ENCODE data around the gene TFCP2L1. TPM values are rescaled to one million over a fixed set of nuclear protein-coding genes. Genes with fewer than 3 reads are reported as not detected.

TFCP2L1 gene
- total RNA-seq, 2 donors from 2014 or later, result 1.1 to 3.4 TPM

- DNase-seq (ENCODE audit: low spot score), result no peak
- no peak for ATAC-seq (ENCODE audit: insufficient number of reproducible peaks, low FRiP score, low read depth)
- TF ChIP-seq CTCF (IDR thresholded peaks at IDR 0.05), result no peak
- Histone ChIP-seq H3K4me1 (ENCODE audit: control insufficient read depth in 1 of 2, low read depth in 2 of 2) (no peaks in the 10 kb centered on the region), H3K36me3 (no peaks in the 10 kb centered on the region), H3K9me3 (no peaks in the 10 kb centered on the region), H3K4me3 (no peak overlapping the region), H3K27ac (no peak overlapping the region), H3K27me3 (replicated peaks; ENCODE audit: insufficient read depth) (no peaks in the 10 kb centered on the region)
Observed at GRCh38 chr2:121211251-121211650, 73.8 kb downstream of the TFCP2L1 start.

GRCh38 chr2:121210691-121211090, 74.3 kb downstream of the TFCP2L1 start:
- Histone ChIP-seq H3K27ac (no peak overlapping the region), H3K4me1 (ENCODE audit: control insufficient read depth in 1 of 2, low read depth in 2 of 2) (no peaks in the 10 kb centered on the region), H3K9me3 (no peaks in the 10 kb centered on the region), H3K4me3 (no peak overlapping the region), H3K27me3 (replicated peaks; ENCODE audit: insufficient read depth) (no peaks in the 10 kb centered on the region), H3K36me3 (no peaks in the 10 kb centered on the region)
- no peak for TF ChIP-seq CTCF (IDR thresholded peaks at IDR 0.05)
- no peak for ATAC-seq (ENCODE audit: insufficient number of reproducible peaks, low FRiP score, low read depth)
- DNase-seq (ENCODE audit: low spot score), result no peak

- H3K36me3 ChIP-seq, result no peaks in the 10 kb centered on the region
- DNase-seq (ENCODE audit: low spot score), result no peak
- ATAC-seq (ENCODE audit: insufficient number of reproducible peaks, low FRiP score, low read depth), result no peak
- no peaks in the 10 kb centered on the region for H3K9me3 ChIP-seq
- H3K4me3 ChIP-seq, result no peak overlapping the region
- no peak overlapping the region for H3K27ac ChIP-seq
- TF ChIP-seq CTCF (IDR thresholded peaks at IDR 0.05), result no peak
- H3K27me3 ChIP-seq (replicated peaks; ENCODE audit: insufficient read depth), result no peaks in the 10 kb centered on the region
- H3K4me1 ChIP-seq (ENCODE audit: control insufficient read depth in 1 of 2, low read depth in 2 of 2), result no peaks in the 10 kb centered on the region
Observed at GRCh38 chr2:121209014-121209610, 75.9 kb downstream of the TFCP2L1 start.

GRCh38 chr2:121207494-121207893, 77.5 kb downstream of the TFCP2L1 start:
- TF ChIP-seq CTCF (IDR thresholded peaks at IDR 0.05), result no peak
- Histone ChIP-seq H3K27me3 (replicated peaks; ENCODE audit: insufficient read depth) (no peaks in the 10 kb centered on the region), H3K4me1 (ENCODE audit: control insufficient read depth in 1 of 2, low read depth in 2 of 2) (no peaks in the 10 kb centered on the region), H3K4me3 (no peak overlapping the region), H3K9me3 (no peaks in the 10 kb centered on the region), H3K36me3 (no peaks in the 10 kb centered on the region), H3K27ac (no peak overlapping the region)
- ATAC-seq (ENCODE audit: insufficient number of reproducible peaks, low FRiP score, low read depth) (no peak), DNase-seq (ENCODE audit: low spot score) (no peak)

- no peak for TF ChIP-seq CTCF (IDR thresholded peaks at IDR 0.05)
- Histone ChIP-seq H3K4me1 (ENCODE audit: control insufficient read depth in 1 of 2, low read depth in 2 of 2) (no peaks in the 10 kb centered on the region), H3K27me3 (replicated peaks; ENCODE audit: insufficient read depth) (no peaks in the 10 kb centered on the region), H3K4me3 (no peak overlapping the region), H3K27ac (no peak overlapping the region), H3K9me3 (no peaks in the 10 kb centered on the region), H3K36me3 (no peaks in the 10 kb centered on the region)
- DNase-seq (ENCODE audit: low spot score) (no peak), ATAC-seq (ENCODE audit: insufficient number of reproducible peaks, low FRiP score, low read depth) (no peak)
Observed at GRCh38 chr2:121205321-121205942, 79.6 kb downstream of the TFCP2L1 start.

All from thoracic aorta (tissue), 2 donors.